RKO (cell line): ENCODE data around the gene PCDHGB5.
"Not testable (repeated sequence)": the region's sequence is repeated elsewhere in the genome, so short reads cannot be mapped to it uniquely, and the experiment has no call there.

Experiments
- DNase-seq: peaks from one replicate; pipeline ENCODE4 v3.0.0-alpha.2; 2016; ENCODE audit warnings: low spot score

The PCDHGB5 gene

GRCh38 chr5:141412854-141413539 lies 15.2 kb downstream of the PCDHGB5 start, which contains the start of gene PCDHGA10:
PCDHGA10 (plus strand) TSS chr5:141412987; CDS start chr5:141413176, 189 bp downstream.
- peak; percentile 82 for DNase-seq

GRCh38 chr5:141413540-141414069 lies 15.9 kb downstream of the PCDHGB5 start:
- peak; percentile 20 for DNase-seq

DNA sequence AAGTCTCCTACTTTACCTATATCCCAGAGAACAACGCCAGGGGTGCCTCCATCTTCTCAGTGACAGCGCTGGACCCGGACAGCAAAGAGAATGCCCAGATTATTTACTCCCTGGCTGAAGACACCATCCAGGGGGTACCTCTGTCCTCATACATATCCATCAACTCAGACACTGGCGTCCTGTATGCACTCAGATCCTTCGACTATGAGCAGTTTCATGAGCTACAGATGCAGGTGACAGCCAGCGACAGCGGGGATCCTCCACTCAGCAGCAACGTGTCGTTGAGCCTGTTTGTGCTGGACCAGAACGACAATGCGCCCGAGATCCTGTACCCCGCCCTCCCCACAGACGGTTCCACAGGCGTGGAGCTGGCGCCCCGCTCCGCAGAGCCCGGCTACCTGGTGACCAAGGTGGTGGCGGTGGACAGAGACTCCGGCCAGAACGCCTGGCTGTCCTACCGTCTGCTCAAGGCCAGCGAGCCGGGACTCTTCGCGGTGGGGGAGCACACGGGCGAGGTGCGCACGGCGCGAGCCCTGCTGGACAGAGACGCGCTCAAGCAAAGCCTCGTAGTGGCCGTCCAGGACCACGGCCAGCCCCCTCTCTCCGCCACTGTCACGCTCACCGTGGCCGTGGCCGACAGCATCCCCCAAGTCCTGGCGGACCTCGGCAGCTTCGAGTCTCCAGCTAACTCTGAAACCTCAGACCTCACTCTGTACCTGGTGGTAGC lies 17.0 kb downstream of the PCDHGB5 start:
- DNase-seq = not testable (repeated sequence)

- DNase-seq = not testable (repeated sequence)
Observed at GRCh38 chr5:141415275-141415618, 17.5 kb downstream of the PCDHGB5 start.

- DNase-seq = peak; percentile 67
Observed at GRCh38 chr5:141417494-141418172, 19.9 kb downstream of the PCDHGB5 start, which contains the start of gene PCDHGB7. PCDHGB7 (plus strand) TSS chr5:141417677; CDS start chr5:141417860, 183 bp downstream.

GRCh38 chr5:141419074-141419880 lies 21.5 kb downstream of the PCDHGB5 start:
- DNase-seq = no peak

- peak; percentile 42 for DNase-seq
Observed at GRCh38 chr5:141420855-141421488, 23.2 kb downstream of the PCDHGB5 start, which contains the start of gene PCDHGA11. PCDHGA11 (plus strand) TSS chr5:141421051; CDS start chr5:141421228, 177 bp downstream.

DNA sequence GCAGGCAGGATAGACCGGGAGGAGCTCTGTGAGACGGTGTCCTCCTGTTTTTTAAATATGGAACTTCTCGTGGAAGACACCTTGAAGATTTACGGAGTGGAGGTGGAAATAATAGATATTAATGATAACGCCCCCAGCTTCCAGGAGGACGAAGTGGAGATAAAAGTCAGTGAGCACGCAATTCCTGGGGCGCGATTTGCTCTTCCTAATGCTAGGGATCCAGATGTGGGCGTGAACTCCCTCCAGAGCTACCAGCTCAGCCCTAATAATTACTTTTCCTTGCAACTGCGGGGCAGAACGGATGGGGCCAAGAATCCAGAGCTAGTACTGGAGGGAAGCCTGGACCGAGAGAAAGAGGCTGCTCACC lies 23.7 kb downstream of the PCDHGB5 start:
- no peak for DNase-seq

GRCh38 chr5:141422742-141423291 lies 25.1 kb downstream of the PCDHGB5 start:
- no peak for DNase-seq

GRCh38 chr5:141427783-141428426 lies 30.2 kb downstream of the PCDHGB5 start:
- no peak for DNase-seq

GRCh38 chr5:141430332-141431113 lies 32.8 kb downstream of the PCDHGB5 start, which contains the start of gene PCDHGA12:
PCDHGA12 (plus strand) TSS chr5:141430507; CDS start chr5:141430760, 253 bp downstream.
- peak; percentile 23 for DNase-seq

GRCh38 chr5:141431286-141431685 lies 33.5 kb downstream of the PCDHGB5 start:
- DNase-seq = no peak

DNA sequence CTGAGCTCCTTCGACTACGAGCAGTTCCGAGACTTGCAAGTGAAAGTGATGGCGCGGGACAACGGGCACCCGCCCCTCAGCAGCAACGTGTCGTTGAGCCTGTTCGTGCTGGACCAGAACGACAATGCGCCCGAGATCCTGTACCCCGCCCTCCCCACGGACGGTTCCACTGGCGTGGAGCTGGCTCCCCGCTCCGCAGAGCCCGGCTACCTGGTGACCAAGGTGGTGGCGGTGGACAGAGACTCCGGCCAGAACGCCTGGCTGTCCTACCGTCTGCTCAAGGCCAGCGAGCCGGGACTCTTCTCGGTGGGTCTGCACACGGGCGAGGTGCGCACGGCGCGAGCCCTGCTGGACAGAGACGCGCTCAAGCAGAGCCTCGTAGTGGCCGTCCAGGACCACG lies 34.6 kb downstream of the PCDHGB5 start:
- DNase-seq = not testable (repeated sequence)

DNA sequence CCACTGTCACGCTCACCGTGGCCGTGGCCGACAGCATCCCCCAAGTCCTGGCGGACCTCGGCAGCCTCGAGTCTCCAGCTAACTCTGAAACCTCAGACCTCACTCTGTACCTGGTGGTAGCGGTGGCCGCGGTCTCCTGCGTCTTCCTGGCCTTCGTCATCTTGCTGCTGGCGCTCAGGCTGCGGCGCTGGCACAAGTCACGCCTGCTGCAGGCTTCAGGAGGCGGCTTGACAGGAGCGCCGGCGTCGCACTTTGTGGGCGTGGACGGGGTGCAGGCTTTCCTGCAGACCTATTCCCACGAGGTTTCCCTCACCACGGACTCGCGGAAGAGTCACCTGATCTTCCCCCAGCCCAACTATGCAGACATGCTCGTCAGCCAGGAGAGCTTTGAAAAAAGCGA lies 35.0 kb downstream of the PCDHGB5 start:
- DNase-seq = not testable (repeated sequence)

GRCh38 chr5:141434006-141434405 lies 36.3 kb downstream of the PCDHGB5 start:
- DNase-seq = no peak

DNA sequence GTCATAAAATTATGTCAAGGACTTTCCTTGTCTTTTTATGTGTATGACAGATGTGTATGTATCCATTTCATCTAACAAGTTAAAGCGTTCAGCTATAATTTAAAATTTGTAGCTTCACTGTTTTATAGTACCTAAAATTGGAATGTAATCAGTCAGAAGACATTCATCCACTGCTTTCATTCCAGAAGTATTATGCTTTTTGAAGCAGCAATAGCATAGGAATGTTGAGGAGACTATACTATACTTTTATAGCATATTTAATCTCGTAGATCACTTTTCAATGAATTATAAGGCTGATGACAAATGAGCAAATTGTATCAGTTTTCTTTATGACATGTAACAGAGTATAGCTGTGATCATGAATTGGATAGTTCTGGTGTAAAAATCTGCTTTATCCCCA lies 39.5 kb downstream of the PCDHGB5 start:
- DNase-seq = no peak

- DNase-seq = no peak
Observed at GRCh38 chr5:141439411-141440141, 41.8 kb downstream of the PCDHGB5 start.

DNA sequence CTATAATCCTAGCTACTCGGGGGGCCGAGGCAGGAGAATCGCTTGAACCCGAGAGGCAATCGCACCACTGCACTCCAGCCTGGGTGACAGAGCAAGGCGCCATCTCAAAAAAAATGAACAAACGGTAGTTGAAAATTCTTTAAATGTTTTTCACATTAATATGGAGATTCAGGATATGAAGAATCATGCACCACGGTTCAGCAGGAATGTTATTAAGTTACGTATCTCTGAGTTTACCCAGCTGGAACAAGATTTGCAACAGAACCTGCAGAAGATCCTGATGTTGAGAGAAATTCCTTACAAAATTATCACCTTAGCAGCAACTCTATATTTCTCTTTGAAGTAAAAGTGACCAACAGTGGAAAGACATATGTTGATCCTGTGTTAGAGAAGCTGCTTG lies 42.6 kb downstream of the PCDHGB5 start:
- no peak for DNase-seq
